GM19193 (cell line): Measurements from ENCODE around the gene LRMDA.

Source experiments
- POLR2A ChIP-seq: IDR thresholded peaks from 4 replicates; pipeline ENCODE4 v1.6.1; 2011; ENCODE audit not compliant: insufficient read depth, insufficient read length; ENCODE audit errors: extremely low read depth

Gene LRMDA

GRCh38 chr10:76089556-76090180 lies 658.2 kb downstream of the LRMDA start:
- no peak for TF ChIP-seq POLR2A

GRCh38 chr10:76091926-76092325 lies 660.5 kb downstream of the LRMDA start:
- TF ChIP-seq POLR2A = no peak

GRCh38 chr10:76106611-76107010 lies 675.2 kb downstream of the LRMDA start:
- no peak for TF ChIP-seq POLR2A

GRCh38 chr10:76108563-76109359 lies 677.3 kb downstream of the LRMDA start:
- TF ChIP-seq POLR2A = no peak

GRCh38 chr10:76111404-76111803 lies 680.0 kb downstream of the LRMDA start:
- no peak for TF ChIP-seq POLR2A

- TF ChIP-seq POLR2A = no peak
Observed at GRCh38 chr10:76111986-76112825, 680.8 kb downstream of the LRMDA start.

GRCh38 chr10:76112826-76113150 lies 681.4 kb downstream of the LRMDA start:
- no peak for TF ChIP-seq POLR2A

GRCh38 chr10:76113952-76114351 lies 682.5 kb downstream of the LRMDA start:
- TF ChIP-seq POLR2A = no peak

- no peak for TF ChIP-seq POLR2A
Observed at GRCh38 chr10:76114581-76115001, 683.2 kb downstream of the LRMDA start.

- TF ChIP-seq POLR2A = no peak
Observed at GRCh38 chr10:76115131-76115470, 683.7 kb downstream of the LRMDA start.

- TF ChIP-seq POLR2A = no peak
Observed at GRCh38 chr10:76115471-76116155, 684.2 kb downstream of the LRMDA start.

- no peak for TF ChIP-seq POLR2A
Observed at GRCh38 chr10:76116523-76116922, 685.1 kb downstream of the LRMDA start.

GRCh38 chr10:76117949-76118348 lies 686.5 kb downstream of the LRMDA start:
- no peak for TF ChIP-seq POLR2A

GRCh38 chr10:76119036-76119435 lies 687.6 kb downstream of the LRMDA start:
- no peak for TF ChIP-seq POLR2A

GRCh38 chr10:76119515-76119914 lies 688.1 kb downstream of the LRMDA start:
- no peak for TF ChIP-seq POLR2A
